Pancreas (tissue), 10 donors: ENCODE results near the gene CST6. TPM values are rescaled to one million over a fixed set of nuclear protein-coding genes. Genes with fewer than 3 reads are reported as not detected.

ENCODE experiments used
- ATAC-seq, 4 donors: fragments of 200-7000 bp; cut with Tn5 transposase; one replicate each; pipeline versions ENCODE4 v1.8.0 to v1.9.1; 2020; ENCODE audit warnings: mild to moderate bottlenecking in 4 of 4, moderate library complexity in 4 of 4
- DNase-seq, 6 donors: peaks; one replicate each; pipeline ENCODE4 v3.0.0-alpha.2; 2020
- FAIRE-seq: peaks from 2 replicates; lab custom pipeline; 2012; peaks lifted over from hg19 to GRCh38; lab: Jason Lieb, UNC
- H3K27ac ChIP-seq, 4 donors: fragments of 200-600 bp; sonication (generic); 1 replicate in 3 of 4; 2 replicates in 1 of 4; pipeline versions ENCODE4 v1.5.0 to v1.8.0; 2020
- H3K27me3 ChIP-seq, 4 donors: fragments of 200-600 bp; one replicate each; pipeline ENCODE4 v1.8.0; 2021
- H3K36me3 ChIP-seq, 3 donors: fragments of 200-600 bp; sonication (generic) in 1 of 3; one replicate each; pipeline versions ENCODE4 v1.5.0 to v1.8.0; 2020 to 2021
- H3K4me1 ChIP-seq, 3 donors: fragments of 200-600 bp; one replicate each; pipeline ENCODE4 v1.8.0; 2021
- H3K4me3 ChIP-seq, 4 donors: fragments of 200-600 bp; sonication (generic) in 2 of 4; one replicate each; pipeline versions ENCODE4 v1.5.0 to v1.8.0; 2020 to 2021
- H3K9me3 ChIP-seq, 4 donors: fragments of 200-600 bp; one replicate each; pipeline ENCODE4 v1.8.0; 2021
- CTCF ChIP-seq, 4 donors: fragments of 200-600 bp; sonication (generic) in 3 of 4; IDR thresholded peaks; one replicate each; pipeline versions ENCODE4 v1.5.0 to v1.8.0; 2021; ENCODE audit warnings: antibody characterized with exemption in 4 of 4
- WGBS, 2 donors: extraction: QIAGEN DNeasy Blood & Tissue Kit; methylation state at CpG; one replicate each; pipeline ENCODE4 v1.1.7; 2013; 5-methylcytosine and 5-hydroxymethylcytosine counted together
- intact Hi-C, 3 donors: fragments of 100-400 bp; cut with DNase I; formaldehyde crosslinking; loops; one replicate each; pipeline versions ENCODE4 v1.11.1 to v1.14.2; 2022
- polyA plus RNA-seq, 2 donors: library from polyadenylated mRNA; stranded (reverse); fragments of 200-250 nt; gene quantifications; one replicate each; pipeline ENCODE4 v1.2.3, GENCODE V29; 2013
- total RNA-seq, 6 donors: library from RNA; stranded (reverse); fragmentation: NEBNext Ultra II Directional in 4 of 6; extraction: Animal tissue kit (Norgen Biotek cat#: 25700) in 4 of 6; gene quantifications; one replicate each; pipeline versions ENCODE4 v1.2.1 to v1.2.4, GENCODE V29; 2021 to 2023
- donor health status: healthy with polysubstance abuse.
- donor health status: DM: no; HTN: no; CAD: no; lungs with moderate emphysema.
- donor health status: DM: no; HTN: no; CAD: no.
- donor health status: control.
- donor health status: control.
- donor health status: Bipolar disorder and iron deficiency.
- donor health status: DM: yes; HTN: yes; CAD: no.
- donor health status: DM: no; HTN: no; CAD: no.
- donor health status: DM: no; HTN: no; CAD: no.
- donor health status: DM: yes; HTN: yes; CAD: no.

Gene CST6
- total and polyA plus RNA-seq, 8 donors, result 0.22 to 0.94 (median 0.72) TPM; not detected in 4

- intact Hi-C loops, result no loop called here
- Histone ChIP-seq H3K9me3 (no peaks in the 10 kb centered on the region), H3K27ac (no peak overlapping the region), H3K4me3 (no peak overlapping the region), H3K36me3 (no peaks in the 10 kb centered on the region), H3K27me3 (peaks cover 0 to 4% (median 0%) of the 10 kb centered on the region in 4 donors), H3K4me1 (no peaks in the 10 kb centered on the region)
- DNase-seq (no peak), FAIRE-seq (no peak), ATAC-seq (no peak)
- WGBS, 2 donors, result 93% methylated on average over 6 of the region's 6 CpGs
- TF ChIP-seq CTCF (IDR thresholded peaks at IDR 0.05), result no peak
Observed at GRCh38 chr11:66014804-66015453, 3.1 kb downstream of the CST6 start.

GRCh38 chr11:66015454-66015881, 3.7 kb downstream of the CST6 start:
- Histone ChIP-seq H3K9me3 (no peaks in the 10 kb centered on the region), H3K27ac (no peak overlapping the region)
- DNase-seq, result no peak

GRCh38 chr11:66015936-66016792, 4.4 kb downstream of the CST6 start:
- Histone ChIP-seq H3K9me3 (no peaks in the 10 kb centered on the region), H3K27me3 (peaks cover 0 to 4% (median 0%) of the 10 kb centered on the region in 4 donors), H3K4me1 (no peaks in the 10 kb centered on the region), H3K27ac (no peak overlapping the region), H3K4me3 (no peak overlapping the region), H3K36me3 (no peaks in the 10 kb centered on the region)
- DNase-seq (no peak), FAIRE-seq (no peak), ATAC-seq (no peak)
- WGBS, 2 donors, result 81 to 89% methylated on average over 18 of the region's 18 CpGs
- no peak for TF ChIP-seq CTCF (IDR thresholded peaks at IDR 0.05)
- intact Hi-C loops, result no loop called here

More at GRCh38 chr11:66015454-66015881, 3.7 kb downstream of the CST6 start:
- 59 to 66% methylated on average over 7 of the region's 7 CpGs for WGBS, 2 donors
- Histone ChIP-seq H3K4me3 (no peak overlapping the region), H3K36me3 (no peaks in the 10 kb centered on the region), H3K27me3 (peaks cover 0 to 4% (median 0%) of the 10 kb centered on the region in 4 donors), H3K4me1 (no peaks in the 10 kb centered on the region)
- intact Hi-C loops, result no loop called here
- no peak for ATAC-seq
- TF ChIP-seq CTCF (IDR thresholded peaks at IDR 0.05), result no peak
- no peak for FAIRE-seq

- H3K27ac ChIP-seq, result no peak overlapping the region
- no peaks in the 10 kb centered on the region for H3K4me1 ChIP-seq
- H3K27me3 ChIP-seq, result peaks cover 0 to 4% (median 0%) of the 10 kb centered on the region in 4 donors
- DNase-seq (no peak), ATAC-seq (no peak), FAIRE-seq (no peak)
- TF ChIP-seq CTCF (IDR thresholded peaks at IDR 0.05), result no peak
- no peak overlapping the region for H3K4me3 ChIP-seq
- 80 to 83% methylated on average over 10 of the region's 10 CpGs for WGBS, 2 donors
- no peaks in the 10 kb centered on the region for H3K36me3 ChIP-seq
- H3K9me3 ChIP-seq, result no peaks in the 10 kb centered on the region
- intact Hi-C loops, result no loop called here
Observed at GRCh38 chr11:66016793-66017177, 5.0 kb downstream of the CST6 start.
